Stimulated activated naive CD8-positive, alpha-beta T cell treated with anti-CD3 and anti-CD28 coated beads, Interleukin-15, Interleukin-2, amounts not matched to agents 100 ng/mL and 50 ng/mL, for 24 hours (primary cell): Measurements from ENCODE around the gene ZNF397.
"Not testable (repeated sequence)": the region's sequence is repeated elsewhere in the genome, so short reads cannot be mapped to it uniquely, and the experiment has no call there.

Experiments used
- H3K27ac Mint-ChIP-seq: one replicate; pipeline ENCODE4 v1.8.0; 2021; ENCODE audit warnings: mild to moderate bottlenecking, mixed read lengths
- H3K27me3 Mint-ChIP-seq: one replicate; pipeline ENCODE4 v1.8.0; 2021; ENCODE audit warnings: mixed read lengths
- H3K36me3 Mint-ChIP-seq: one replicate; pipeline ENCODE4 v1.8.0; 2021; ENCODE audit warnings: low read depth, mixed read lengths
- H3K4me1 Mint-ChIP-seq: one replicate; pipeline ENCODE4 v1.8.0; 2021; ENCODE audit warnings: low read depth, mixed read lengths
- H3K4me3 Mint-ChIP-seq: one replicate; pipeline ENCODE4 v1.8.0; 2021; ENCODE audit warnings: mild to moderate bottlenecking, mixed read lengths
- H3K9me3 Mint-ChIP-seq: one replicate; pipeline ENCODE4 v1.8.0; 2021; ENCODE audit warnings: mixed read lengths

ZNF397 gene

DNA sequence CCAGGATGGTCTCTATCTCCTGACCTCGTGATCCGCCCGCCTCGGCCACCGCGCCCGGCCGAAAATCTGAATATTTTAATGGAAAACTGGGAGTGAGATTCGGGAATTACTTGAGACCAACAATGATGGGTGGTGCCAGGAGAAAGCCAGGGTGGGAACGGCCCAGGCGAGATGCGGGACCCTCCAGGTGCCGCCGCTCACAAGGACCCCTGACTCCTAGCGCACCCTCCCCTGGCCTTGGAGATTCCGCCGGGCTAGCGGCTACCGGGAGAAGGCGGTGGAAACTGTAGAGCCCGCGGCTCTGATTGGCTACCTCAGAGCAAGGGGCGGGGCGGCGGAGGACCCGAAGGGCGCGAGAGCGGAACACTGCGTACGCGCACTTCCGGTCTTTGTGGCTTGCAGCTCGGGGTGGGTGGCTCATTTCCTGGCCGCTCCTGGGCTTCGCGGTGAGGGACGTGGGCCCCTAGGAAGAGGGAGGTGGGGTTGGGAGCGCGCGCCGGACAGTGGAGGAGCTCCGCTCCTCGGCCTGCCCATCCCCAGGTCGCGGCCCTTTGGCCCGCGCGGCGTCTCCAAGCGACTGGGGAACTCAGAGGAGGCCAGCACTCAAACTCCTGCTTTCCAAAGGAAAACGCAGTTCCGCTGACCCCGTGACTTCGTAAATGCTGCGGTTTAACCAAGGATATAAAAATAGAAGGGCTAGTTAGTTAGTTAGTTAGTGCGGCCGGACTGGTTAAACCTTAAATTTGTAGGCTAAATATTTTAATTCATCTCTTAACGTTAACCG lies at the start of gene ZNF397:
ZNF397 (plus strand) TSS at position 371 of the 784 bp plus-strand sequence. CDS start 1,437 bp downstream, outside the sequence.
- peaks cover 24% of the 10 kb centered on the region for H3K4me1 Mint-ChIP-seq
- H3K4me3 Mint-ChIP-seq = peak within 1 kb of the TSS; percentile 95
- H3K9me3 Mint-ChIP-seq = peaks cover 25% of the 10 kb centered on the region
- H3K27me3 Mint-ChIP-seq = no peaks in the 10 kb centered on the region
- peaks cover 38% of the 10 kb centered on the region for H3K36me3 Mint-ChIP-seq
- H3K27ac Mint-ChIP-seq = peak within 1 kb of the TSS; percentile 98

- no peaks in the 10 kb centered on the region for H3K9me3 Mint-ChIP-seq
- H3K4me1 Mint-ChIP-seq = no peaks in the 10 kb centered on the region
- no peaks in the 10 kb centered on the region for H3K36me3 Mint-ChIP-seq
- H3K4me3 Mint-ChIP-seq = no peak overlapping the region
- H3K27ac Mint-ChIP-seq = no peak overlapping the region
- H3K27me3 Mint-ChIP-seq = no peaks in the 10 kb centered on the region
These were observed 49.2 kb upstream of the ZNF397 start for GRCh38 chr18:35191698-35192025.

GRCh38 chr18:35192415-35192814 lies 48.4 kb upstream of the ZNF397 start:
- H3K4me3 Mint-ChIP-seq = no peak overlapping the region
- H3K27me3 Mint-ChIP-seq = no peaks in the 10 kb centered on the region
- H3K9me3 Mint-ChIP-seq = no peaks in the 10 kb centered on the region
- no peaks in the 10 kb centered on the region for H3K4me1 Mint-ChIP-seq
- H3K27ac Mint-ChIP-seq = no peak overlapping the region
- no peaks in the 10 kb centered on the region for H3K36me3 Mint-ChIP-seq

- no peaks in the 10 kb centered on the region for H3K4me1 Mint-ChIP-seq
These were observed 47.5 kb upstream of the ZNF397 start for GRCh38 chr18:35193316-35193715.

DNA sequence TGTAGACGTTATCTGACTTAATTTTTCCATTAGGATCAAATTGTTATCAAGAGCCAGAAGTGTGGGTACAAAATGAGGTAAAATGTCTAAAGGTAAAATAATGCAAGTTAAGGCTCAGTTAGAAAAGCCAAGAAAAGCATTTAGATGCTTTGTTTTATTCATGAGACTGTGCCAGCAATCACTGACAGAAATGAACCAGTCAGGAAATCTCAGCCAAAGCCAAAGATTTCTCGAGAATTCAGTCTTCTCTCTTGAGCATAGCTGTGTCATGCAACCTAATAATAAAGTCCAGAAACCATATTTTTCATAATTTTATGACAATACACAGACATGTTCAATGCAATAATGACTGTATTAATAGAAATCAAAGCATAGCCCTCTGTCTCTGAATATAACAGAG lies 43.5 kb upstream of the ZNF397 start:
- no peaks in the 10 kb centered on the region for H3K36me3 Mint-ChIP-seq
- no peaks in the 10 kb centered on the region for H3K9me3 Mint-ChIP-seq
- no peaks in the 10 kb centered on the region for H3K4me1 Mint-ChIP-seq
- H3K4me3 Mint-ChIP-seq = no peak overlapping the region
- H3K27ac Mint-ChIP-seq = no peak overlapping the region
- no peaks in the 10 kb centered on the region for H3K27me3 Mint-ChIP-seq

More at GRCh38 chr18:35193316-35193715, 47.5 kb upstream of the ZNF397 start:
- H3K27ac Mint-ChIP-seq = no peak overlapping the region
- no peak overlapping the region for H3K4me3 Mint-ChIP-seq
- H3K36me3 Mint-ChIP-seq = no peaks in the 10 kb centered on the region
- no peaks in the 10 kb centered on the region for H3K9me3 Mint-ChIP-seq
- no peaks in the 10 kb centered on the region for H3K27me3 Mint-ChIP-seq

DNA sequence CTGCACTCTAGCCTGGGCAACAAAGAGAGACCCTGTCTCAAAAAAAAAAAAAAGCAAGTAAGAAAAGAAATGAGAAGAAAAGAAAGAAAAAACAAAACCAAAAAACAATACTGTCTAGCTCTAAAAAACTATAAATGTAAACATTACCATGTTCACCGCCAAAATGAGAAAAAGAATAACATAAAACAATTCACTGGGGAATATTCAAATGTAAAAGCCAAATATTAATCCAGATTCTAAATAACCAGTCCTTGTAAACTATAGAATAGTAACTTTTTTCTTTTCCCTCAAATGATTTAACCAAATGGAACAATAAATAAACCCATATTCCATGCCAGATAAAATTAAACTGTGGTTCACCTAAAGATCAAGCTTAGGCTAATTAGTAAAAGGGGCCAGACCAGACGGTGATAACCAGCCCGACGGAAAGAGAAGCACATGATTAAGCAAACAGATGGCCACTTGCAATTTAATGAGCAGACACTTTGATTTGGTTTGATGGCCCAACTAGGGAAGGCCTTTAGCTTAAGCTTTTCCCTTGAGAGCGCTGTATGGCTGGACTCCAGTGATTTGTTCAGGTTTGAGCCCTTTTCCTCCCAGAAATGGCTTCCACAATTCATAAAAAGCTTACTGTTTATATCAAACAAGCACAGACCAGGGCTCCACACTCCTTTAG lies 39.4 kb upstream of the ZNF397 start:
- peaks cover 7% of the 10 kb centered on the region for H3K36me3 Mint-ChIP-seq
- H3K4me1 Mint-ChIP-seq = no peaks in the 10 kb centered on the region
- H3K27me3 Mint-ChIP-seq = no peaks in the 10 kb centered on the region
- H3K9me3 Mint-ChIP-seq = peaks cover 11% of the 10 kb centered on the region
- no peak overlapping the region for H3K4me3 Mint-ChIP-seq
- no peak overlapping the region for H3K27ac Mint-ChIP-seq

DNA sequence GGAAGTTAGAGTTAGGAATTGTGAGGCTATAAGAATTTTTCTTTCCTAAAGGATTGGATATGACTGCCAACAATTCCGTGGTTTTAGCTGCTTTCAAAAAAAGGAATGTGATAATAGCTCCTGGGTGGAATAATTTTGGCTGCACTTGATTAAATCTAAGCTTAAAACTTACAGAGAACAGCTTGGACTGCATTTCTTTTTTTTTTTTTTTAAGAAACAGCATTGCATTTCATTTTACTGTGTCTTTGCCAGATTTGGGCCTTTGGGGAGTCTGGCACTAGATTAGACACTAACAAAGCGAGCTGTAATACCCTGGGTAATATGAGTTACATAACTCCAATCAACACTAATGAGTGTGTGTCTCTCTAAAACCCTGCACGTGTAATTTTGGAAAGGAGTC lies 37.8 kb upstream of the ZNF397 start:
- no peak overlapping the region for H3K27ac Mint-ChIP-seq
- peaks cover 11% of the 10 kb centered on the region for H3K9me3 Mint-ChIP-seq
- no peaks in the 10 kb centered on the region for H3K27me3 Mint-ChIP-seq
- no peak overlapping the region for H3K4me3 Mint-ChIP-seq
- no peaks in the 10 kb centered on the region for H3K4me1 Mint-ChIP-seq
- peaks cover 7% of the 10 kb centered on the region for H3K36me3 Mint-ChIP-seq

- Mint-ChIP-seq H3K27me3 (no peaks in the 10 kb centered on the region), H3K27ac (no peak overlapping the region), H3K36me3 (peaks cover 7% of the 10 kb centered on the region), H3K9me3 (peaks cover 11% of the 10 kb centered on the region), H3K4me3 (no peak overlapping the region), H3K4me1 (no peaks in the 10 kb centered on the region)
These were observed 35.6 kb upstream of the ZNF397 start for GRCh38 chr18:35205199-35205712.

DNA sequence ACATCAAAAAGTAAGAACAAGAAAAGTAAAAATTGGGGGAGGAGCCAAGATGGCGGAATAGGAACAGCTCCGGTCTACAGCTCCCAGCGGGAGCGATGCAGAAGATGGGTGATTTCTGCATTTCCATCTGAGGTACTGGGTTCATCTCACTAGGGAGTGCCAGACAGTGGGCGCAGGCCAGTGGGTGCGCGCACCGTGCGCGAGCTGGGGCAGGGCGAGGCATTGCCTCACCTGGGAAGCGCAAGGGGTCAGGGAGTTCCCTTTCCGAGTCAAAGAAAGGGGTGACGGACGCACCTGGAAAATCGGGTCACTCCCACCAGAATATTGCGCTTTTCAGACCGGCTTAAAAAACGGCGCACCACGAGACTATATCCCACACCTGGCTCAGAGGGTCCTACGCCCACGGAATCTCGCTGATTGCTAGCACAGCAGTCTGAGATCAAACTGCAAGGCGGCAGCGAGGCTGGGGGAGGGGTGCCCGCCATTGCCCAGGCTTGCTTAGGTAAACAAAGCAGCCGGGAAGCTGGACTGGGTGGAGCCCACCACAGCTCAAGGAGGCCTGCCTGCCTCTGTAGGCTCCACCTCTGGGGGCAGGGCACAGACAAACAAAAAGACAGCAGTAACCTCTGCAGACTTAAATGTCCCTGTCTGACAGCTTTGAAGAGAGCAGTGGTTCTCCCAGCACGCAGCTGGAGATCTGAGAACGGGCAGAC lies 34.9 kb upstream of the ZNF397 start:
- H3K4me1 Mint-ChIP-seq, H3K27me3 Mint-ChIP-seq, H3K36me3 Mint-ChIP-seq, H3K27ac Mint-ChIP-seq, H3K4me3 Mint-ChIP-seq: not testable (repeated sequence)
- H3K9me3 Mint-ChIP-seq = peaks cover 11% of the 10 kb centered on the region

DNA sequence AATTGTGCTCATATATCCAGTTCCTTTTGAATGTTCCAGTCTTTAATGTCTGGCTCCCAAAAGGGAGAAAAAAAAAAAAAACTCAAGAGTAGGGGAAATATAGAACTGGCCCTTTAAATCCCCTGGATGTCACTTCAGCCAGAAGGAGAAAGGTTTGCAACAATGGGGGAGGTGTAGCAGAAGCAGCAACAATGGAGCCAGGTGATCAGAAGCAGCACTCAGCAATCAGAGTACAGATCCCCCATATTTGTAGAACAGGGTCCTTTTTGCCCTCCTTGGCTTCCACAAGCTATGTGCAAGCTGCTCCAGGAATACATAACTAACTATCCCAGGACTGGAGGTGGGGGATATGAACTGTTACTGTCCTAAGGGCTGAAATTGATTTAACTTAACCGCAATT lies 25.8 kb upstream of the ZNF397 start:
- Mint-ChIP-seq H3K36me3 (no peaks in the 10 kb centered on the region), H3K4me1 (peaks cover 3% of the 10 kb centered on the region), H3K27ac (no peak overlapping the region), H3K27me3 (peaks cover 5% of the 10 kb centered on the region), H3K9me3 (no peaks in the 10 kb centered on the region), H3K4me3 (no peak overlapping the region)

- not testable (repeated sequence) for H3K36me3 Mint-ChIP-seq, H3K4me3 Mint-ChIP-seq, H3K27ac Mint-ChIP-seq, H3K4me1 Mint-ChIP-seq, H3K27me3 Mint-ChIP-seq, H3K9me3 Mint-ChIP-seq
These were observed 24.2 kb upstream of the ZNF397 start for GRCh38 chr18:35216611-35217010.

- not testable (repeated sequence) for H3K36me3 Mint-ChIP-seq, H3K27me3 Mint-ChIP-seq, H3K4me1 Mint-ChIP-seq, H3K4me3 Mint-ChIP-seq, H3K9me3 Mint-ChIP-seq, H3K27ac Mint-ChIP-seq
These were observed 21.5 kb upstream of the ZNF397 start for GRCh38 chr18:35219331-35219730.

DNA sequence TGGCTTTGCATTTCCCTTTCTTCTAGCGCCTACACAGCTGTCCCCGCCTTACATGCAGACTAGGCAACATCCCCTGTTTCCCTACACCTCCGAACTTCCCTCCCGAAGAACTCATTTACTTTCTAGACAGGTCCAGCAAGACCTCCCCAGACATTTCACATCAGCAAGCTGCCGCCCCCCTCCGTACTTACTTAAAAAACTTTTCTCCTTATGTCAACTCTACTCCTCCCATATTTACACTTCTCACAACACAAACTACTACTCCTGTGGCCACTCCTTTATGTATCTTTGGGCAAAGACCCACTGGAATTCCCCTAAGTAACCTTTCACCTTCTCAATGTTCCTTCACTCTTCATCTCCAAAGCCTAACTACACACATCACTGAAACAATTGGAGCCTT lies 20.4 kb upstream of the ZNF397 start:
- H3K9me3 Mint-ChIP-seq = no peaks in the 10 kb centered on the region
- no peaks in the 10 kb centered on the region for H3K36me3 Mint-ChIP-seq
- H3K27ac Mint-ChIP-seq = no peak overlapping the region
- no peak overlapping the region for H3K4me3 Mint-ChIP-seq
- peaks cover 5% of the 10 kb centered on the region for H3K27me3 Mint-ChIP-seq
- H3K4me1 Mint-ChIP-seq = no peaks in the 10 kb centered on the region

GRCh38 chr18:35223797-35224196 lies 17.0 kb upstream of the ZNF397 start:
- no peaks in the 10 kb centered on the region for H3K9me3 Mint-ChIP-seq
- no peaks in the 10 kb centered on the region for H3K27me3 Mint-ChIP-seq
- no peak overlapping the region for H3K4me3 Mint-ChIP-seq
- no peaks in the 10 kb centered on the region for H3K36me3 Mint-ChIP-seq
- no peaks in the 10 kb centered on the region for H3K4me1 Mint-ChIP-seq
- H3K27ac Mint-ChIP-seq = no peak overlapping the region

DNA sequence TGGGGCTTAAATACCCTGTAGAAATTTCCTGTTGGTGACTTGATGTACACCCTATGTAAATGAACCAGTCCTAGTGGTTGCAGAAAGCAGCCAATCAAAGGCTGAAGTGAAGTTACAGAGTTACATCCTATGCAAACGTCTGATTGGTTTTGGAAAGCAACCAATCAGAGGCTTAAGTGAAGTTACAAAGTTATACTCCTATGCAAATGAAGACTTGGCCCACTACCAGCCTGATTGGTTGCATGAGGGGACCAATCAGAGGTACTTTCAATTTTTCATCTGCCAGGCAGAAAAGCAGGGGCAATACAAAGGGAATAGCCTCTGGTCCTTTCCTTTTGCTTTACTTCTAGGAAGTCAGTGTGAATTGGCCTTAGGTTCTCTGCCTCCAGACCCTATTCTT lies 13.6 kb upstream of the ZNF397 start:
- H3K36me3 Mint-ChIP-seq = no peaks in the 10 kb centered on the region
- no peak overlapping the region for H3K4me3 Mint-ChIP-seq
- H3K27me3 Mint-ChIP-seq = no peaks in the 10 kb centered on the region
- H3K27ac Mint-ChIP-seq = no peak overlapping the region
- H3K9me3 Mint-ChIP-seq = no peaks in the 10 kb centered on the region
- peaks cover 3% of the 10 kb centered on the region for H3K4me1 Mint-ChIP-seq
